ENCODE measurements around the gene NKAIN2.

The NKAIN2 gene

DNA sequence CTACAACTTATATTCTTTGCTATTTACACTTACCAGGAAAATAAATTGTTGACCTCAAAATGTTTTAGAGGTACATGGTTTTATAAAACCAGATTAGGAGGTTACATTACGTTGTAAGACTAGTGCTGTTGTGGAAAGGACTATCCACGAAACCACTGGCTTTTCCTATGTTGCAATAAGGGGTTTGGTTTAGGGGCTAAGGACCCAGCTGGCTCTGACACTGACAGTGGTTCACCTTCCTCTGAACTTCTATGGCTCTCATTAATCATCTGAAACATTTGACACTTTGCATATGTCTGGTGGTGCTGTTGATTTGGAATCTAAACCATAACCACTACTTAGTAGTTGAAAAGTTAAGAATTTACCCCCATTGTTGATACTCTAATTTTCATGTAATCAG is 186.7 kb downstream of the NKAIN2 start:
- no peak overlapping the region for H3K4me3 ChIP-seq (replicated peaks; ENCODE audit: low read depth, low read length)
- TF ChIP-seq, protein P1, sequence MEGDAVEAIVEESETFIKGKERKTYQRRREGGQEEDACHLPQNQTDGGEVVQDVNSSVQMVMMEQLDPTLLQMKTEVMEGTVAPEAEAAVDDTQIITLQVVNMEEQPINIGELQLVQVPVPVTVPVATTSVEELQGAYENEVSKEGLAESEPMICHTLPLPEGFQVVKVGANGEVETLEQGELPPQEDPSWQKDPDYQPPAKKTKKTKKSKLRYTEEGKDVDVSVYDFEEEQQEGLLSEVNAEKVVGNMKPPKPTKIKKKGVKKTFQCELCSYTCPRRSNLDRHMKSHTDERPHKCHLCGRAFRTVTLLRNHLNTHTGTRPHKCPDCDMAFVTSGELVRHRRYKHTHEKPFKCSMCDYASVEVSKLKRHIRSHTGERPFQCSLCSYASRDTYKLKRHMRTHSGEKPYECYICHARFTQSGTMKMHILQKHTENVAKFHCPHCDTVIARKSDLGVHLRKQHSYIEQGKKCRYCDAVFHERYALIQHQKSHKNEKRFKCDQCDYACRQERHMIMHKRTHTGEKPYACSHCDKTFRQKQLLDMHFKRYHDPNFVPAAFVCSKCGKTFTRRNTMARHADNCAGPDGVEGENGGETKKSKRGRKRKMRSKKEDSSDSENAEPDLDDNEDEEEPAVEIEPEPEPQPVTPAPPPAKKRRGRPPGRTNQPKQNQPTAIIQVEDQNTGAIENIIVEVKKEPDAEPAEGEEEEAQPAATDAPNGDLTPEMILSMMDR (IDR thresholded peaks at IDR 0.05; ENCODE audit: low read depth, low read length, missing control alignments) = no peak

GRCh38 chr6:123994168-123994567 is 190.5 kb downstream of the NKAIN2 start:
- no peak for DNase-seq (ENCODE audit: extremely low read depth, low read depth)
- TF ChIP-seq, protein P1 (IDR thresholded peaks at IDR 0.05; ENCODE audit: low read depth, low read length, missing control alignments) = no peak
- no peak overlapping the region for H3K4me3 ChIP-seq (replicated peaks; ENCODE audit: low read depth, low read length)

More for the DNA sequence above, 186.7 kb downstream of the NKAIN2 start:
- DNase-seq (ENCODE audit: extremely low read depth, low read depth) = no peak

DNA sequence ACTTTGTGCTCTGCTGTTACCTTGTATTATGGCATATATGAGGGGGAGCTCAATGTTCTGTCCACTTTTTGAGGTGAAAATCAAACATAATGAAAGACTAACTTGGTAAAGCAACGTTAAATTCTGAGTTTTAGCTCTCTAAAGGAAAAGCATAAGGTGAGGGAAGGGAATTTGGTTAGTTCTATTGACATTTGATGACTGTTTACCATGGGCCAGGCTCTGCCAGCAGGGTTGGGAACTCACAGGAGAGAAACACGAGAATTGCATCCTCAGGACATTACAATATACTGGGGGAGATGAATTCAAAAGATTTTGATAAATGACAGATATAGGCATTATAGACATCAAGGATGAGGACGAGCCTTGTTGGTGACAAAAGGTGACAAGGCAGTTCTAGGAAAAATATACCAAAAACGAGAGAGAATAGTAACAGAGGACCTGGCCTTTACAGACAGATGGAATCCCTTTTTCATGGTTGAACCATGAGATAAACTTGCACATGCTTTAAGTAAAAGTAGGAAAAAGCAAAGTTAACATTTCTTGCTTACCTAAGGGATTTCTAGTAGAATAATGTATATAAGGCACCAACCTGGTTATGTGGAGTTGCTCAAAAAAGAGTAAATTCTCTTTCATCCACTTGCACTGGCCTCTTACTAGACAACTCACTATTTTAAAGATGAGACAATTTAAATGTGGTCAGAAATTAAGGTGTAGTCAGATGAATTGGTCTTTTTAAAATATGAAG is 191.4 kb downstream of the NKAIN2 start:
- no peak overlapping the region for H3K4me3 ChIP-seq (replicated peaks; ENCODE audit: low read depth, low read length)
- TF ChIP-seq, protein P1 (IDR thresholded peaks at IDR 0.05; ENCODE audit: low read depth, low read length, missing control alignments) = no peak
- no peak for DNase-seq (ENCODE audit: extremely low read depth, low read depth)

DNA sequence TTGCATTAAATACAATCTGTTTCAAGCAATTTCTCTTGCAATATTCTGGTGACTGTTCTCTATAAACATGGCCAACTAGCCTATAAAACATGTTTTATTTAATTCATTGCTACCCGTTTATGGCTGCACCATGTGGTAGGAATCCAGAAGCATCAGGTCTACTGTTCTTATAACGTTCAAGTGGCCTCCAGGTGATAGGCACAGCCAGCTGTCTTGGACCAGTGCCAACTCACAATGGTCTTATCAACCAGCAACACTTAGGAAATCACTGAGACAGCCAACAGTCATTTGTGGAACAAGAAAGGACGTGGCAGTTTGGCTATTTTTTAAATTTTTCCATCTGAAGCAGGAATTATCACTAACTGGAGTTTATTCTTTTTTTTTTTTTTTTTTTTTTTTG is 193.6 kb downstream of the NKAIN2 start:
- H3K4me3 ChIP-seq (replicated peaks; ENCODE audit: low read depth, low read length) = no peak overlapping the region
- DNase-seq (ENCODE audit: extremely low read depth, low read depth) = no peak
- TF ChIP-seq, protein P1 (IDR thresholded peaks at IDR 0.05; ENCODE audit: low read depth, low read length, missing control alignments) = no peak

DNA sequence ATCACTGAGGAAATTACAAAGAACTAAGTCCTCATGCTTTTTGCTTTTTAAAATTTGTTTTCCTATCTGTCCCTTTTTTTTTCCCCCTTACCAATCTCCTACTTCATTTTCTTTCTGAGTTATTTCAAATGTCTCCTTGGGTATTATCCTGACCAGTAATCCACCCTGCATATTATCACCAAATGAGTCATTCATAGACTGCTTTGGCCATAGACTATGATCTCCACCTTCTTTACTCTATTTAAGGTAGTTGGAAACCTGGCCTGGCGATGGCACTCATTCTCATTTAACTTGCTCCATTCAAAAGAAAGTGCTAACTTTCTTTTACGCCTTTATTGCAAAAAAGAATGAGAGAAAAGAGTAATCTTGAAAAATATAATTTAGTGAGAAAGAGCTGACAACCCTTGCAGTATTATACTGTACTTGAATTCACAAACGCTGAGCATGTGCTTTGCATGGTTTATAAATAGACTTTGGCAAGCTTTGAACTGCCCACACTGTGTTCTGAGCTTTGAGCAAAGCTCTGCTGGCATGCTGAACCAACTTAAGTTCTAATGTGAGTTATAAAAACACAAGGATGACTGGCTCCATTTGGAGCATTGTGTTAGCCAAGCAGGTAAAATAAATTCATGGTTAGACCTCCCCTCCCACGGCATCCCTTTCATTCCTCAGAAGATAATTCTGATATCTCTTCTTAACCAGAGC is 198.9 kb downstream of the NKAIN2 start:
- no peak overlapping the region for H3K4me3 ChIP-seq (replicated peaks; ENCODE audit: low read depth, low read length)
- TF ChIP-seq, protein P1 (IDR thresholded peaks at IDR 0.05; ENCODE audit: low read depth, low read length, missing control alignments) = no peak

DNA sequence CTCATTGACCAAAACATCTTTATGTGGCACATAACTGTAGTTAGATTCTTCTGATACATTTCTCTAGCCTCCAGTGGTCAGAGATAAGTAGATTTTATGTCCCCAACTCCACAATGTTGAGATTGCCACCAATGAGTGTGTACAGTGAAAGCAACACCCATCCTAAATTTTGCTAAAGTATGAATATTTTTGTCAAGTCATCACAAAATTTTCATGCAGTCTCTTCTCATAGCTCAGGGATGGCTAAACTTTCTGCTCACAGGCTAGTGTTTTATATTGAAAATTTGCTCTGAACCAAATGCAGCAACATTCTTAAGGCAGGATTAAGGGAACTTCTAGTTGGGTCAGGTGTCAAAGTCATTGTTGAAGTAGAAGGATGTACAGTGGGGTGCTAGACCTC is 203.6 kb downstream of the NKAIN2 start:
- no peak for DNase-seq (ENCODE audit: extremely low read depth, low read depth)
- TF ChIP-seq, protein P1 (IDR thresholded peaks at IDR 0.05; ENCODE audit: low read depth, low read length, missing control alignments) = no peak
- H3K4me3 ChIP-seq (replicated peaks; ENCODE audit: low read depth, low read length) = no peak overlapping the region

More for the DNA sequence above, 198.9 kb downstream of the NKAIN2 start:
- no peak for DNase-seq (ENCODE audit: extremely low read depth, low read depth)

Data from HFF-Myc (cell line).